IPS-11a (cell line): Measurements from ENCODE around the gene ZSCAN31.

ENCODE experiments used
- H3K4me3 ChIP-seq: one replicate; pipeline ENCODE4 v1.5.1; 2013; ENCODE audit warnings: low read depth, low read length, control low read depth

ZSCAN31 gene

GRCh38 chr6:28353981-28354676 lies 18.2 kb upstream of the ZSCAN31 start:
- H3K4me3 ChIP-seq, result no peak overlapping the region

DNA sequence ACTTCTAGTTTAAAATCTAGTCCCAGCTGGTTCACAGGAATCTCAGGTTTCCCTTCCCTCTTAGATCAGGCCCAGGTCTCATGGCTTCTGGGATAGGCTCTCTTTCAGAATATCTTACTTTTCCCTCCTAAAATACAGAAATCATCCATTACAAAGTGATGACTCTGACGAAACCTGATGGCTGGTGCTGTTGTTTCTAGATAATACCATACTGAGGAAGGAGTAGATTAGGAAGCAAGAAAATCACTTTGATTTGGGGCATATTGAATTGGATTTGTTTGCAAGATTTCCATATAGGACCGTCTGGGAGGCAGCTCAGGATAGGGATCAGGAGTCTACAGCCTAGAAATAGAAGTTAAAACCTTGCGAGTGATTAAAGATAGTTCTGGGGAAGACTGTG lies 17.4 kb upstream of the ZSCAN31 start:
- no peak overlapping the region for H3K4me3 ChIP-seq

DNA sequence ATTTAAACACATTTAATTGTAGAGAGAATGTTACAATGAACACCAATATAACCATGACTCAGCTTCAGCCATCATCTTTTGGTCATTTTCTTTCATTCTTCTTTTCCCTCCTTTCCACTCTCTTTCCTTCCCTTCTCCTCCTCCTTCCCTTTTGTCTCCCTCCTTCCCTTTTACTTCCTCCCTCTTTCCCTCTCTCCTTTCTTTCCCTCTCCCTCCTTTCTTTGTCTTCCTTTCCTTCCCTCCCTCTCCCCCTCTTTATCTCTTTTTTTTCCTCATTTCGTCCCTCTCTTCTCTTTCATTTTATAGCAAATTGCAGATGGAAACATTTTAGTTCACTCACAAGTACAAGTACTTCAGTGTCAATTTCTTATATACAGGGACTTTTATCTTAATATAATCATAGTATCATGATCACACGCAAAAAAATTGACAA lies 15.6 kb upstream of the ZSCAN31 start:
- H3K4me3 ChIP-seq, result no peak overlapping the region

DNA sequence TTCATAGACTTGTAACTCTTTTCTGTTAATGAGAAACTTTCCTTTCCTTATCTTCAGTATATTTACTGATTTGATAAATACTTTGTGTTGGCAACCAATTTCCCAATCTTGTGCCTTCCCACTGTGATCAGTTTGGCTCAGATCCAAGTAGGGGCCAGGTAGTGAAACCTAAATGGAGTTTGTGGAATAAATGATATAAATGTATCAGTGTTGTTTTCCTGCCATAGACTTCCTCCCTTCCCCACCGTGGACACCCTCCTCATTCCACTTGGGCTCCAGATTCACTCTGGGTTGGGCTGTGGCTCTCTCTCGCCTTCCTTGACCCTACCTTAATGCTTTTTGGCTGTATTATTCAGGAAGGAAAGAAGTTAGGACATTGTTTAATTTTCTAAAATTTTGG lies 15.1 kb upstream of the ZSCAN31 start:
- peak overlapping the region; percentile 14 for H3K4me3 ChIP-seq

- peak within 1 kb of the TSS; percentile 85 for H3K4me3 ChIP-seq
Measured at GRCh38 chr6:28349892-28350737, 14.2 kb upstream of the ZSCAN31 start, which contains the start of gene ZKSCAN3. TSS of gene ZKSCAN3 (plus strand) at chr6:28349947. CDS start at chr6:28359587, 9,640 bp downstream.

- peak overlapping the region; percentile 85 for H3K4me3 ChIP-seq
Measured at GRCh38 chr6:28349344-28349891, 13.5 kb upstream of the ZSCAN31 start.

DNA sequence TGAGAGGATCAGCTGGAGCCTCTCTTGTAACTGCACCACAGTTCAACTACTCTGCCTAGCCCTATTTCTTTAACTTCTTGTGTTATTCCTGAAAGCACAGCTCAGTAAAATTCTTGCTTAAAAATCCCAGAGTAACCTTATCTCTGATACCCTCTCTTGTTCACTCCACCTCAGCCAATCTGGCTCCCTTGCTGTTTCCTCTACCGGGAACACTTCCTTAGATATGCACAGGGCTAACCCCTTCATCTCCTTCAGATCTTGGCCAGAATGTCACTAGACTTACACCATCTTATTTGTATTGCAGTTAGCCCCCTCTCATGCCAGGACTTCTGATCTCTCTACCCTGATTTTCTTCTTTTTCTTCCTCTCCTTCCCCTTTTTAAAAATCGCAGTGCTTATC lies 11.2 kb upstream of the ZSCAN31 start:
- H3K4me3 ChIP-seq, result no peak overlapping the region

DNA sequence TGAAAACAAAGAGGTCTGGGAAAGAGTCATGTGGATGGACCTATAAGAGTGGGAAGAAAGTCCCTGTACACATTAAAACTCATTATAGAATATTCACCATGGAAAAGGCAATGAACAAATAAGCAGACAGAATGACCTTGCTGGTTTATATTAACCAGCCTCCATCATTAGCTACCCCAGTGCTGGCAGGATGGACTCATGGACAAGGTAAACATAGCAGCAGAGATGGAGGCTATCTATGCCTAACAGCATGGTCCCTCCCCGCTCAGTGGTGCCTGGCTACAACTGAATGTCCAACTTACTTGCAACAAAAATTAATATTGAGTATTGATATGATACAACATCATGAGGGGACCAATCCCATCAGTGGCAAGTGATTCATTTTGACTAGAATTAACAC lies 9.3 kb upstream of the ZSCAN31 start:
- H3K4me3 ChIP-seq, result no peak overlapping the region

DNA sequence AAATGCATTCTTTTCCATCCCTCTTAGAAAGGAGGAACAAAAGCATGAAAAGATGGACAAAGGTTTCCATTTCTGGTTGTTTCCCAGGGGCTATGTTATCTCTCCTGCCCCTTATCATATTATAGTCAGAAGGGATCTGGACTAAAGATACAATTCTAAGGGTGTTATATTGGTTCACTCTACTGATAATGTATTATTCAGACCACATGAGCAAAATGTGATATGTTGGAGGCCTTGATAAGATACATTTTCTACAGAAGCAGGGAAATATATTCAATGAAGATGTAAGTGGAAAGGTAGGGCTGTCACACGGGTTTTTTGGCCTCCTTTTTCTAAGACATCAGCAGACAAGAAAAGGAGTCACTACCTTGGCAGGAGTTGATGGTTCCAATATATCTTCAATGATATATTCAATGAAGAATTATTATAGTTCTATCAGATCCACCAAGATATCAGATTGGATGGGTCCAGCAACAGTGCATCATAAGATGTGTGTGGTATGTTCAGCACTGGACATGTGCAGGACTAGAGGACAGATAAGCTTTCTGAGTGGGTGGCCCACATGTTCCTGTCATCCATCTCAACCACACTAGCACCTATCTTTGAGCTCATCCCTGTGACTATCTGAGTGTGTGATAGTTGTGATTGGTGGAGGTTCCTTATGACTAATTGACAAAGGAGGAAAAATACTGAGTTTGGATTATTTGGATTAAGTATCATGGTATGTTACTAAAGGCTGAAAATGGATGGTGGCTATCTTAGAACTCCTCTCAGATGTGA lies 8.1 kb upstream of the ZSCAN31 start:
- no peak overlapping the region for H3K4me3 ChIP-seq

- no peak overlapping the region for H3K4me3 ChIP-seq
Measured at GRCh38 chr6:28340310-28341095, 4.6 kb upstream of the ZSCAN31 start.

- H3K4me3 ChIP-seq, result peak overlapping the region; percentile 79
Measured at GRCh38 chr6:28337121-28337520, 1.2 kb upstream of the ZSCAN31 start.

DNA sequence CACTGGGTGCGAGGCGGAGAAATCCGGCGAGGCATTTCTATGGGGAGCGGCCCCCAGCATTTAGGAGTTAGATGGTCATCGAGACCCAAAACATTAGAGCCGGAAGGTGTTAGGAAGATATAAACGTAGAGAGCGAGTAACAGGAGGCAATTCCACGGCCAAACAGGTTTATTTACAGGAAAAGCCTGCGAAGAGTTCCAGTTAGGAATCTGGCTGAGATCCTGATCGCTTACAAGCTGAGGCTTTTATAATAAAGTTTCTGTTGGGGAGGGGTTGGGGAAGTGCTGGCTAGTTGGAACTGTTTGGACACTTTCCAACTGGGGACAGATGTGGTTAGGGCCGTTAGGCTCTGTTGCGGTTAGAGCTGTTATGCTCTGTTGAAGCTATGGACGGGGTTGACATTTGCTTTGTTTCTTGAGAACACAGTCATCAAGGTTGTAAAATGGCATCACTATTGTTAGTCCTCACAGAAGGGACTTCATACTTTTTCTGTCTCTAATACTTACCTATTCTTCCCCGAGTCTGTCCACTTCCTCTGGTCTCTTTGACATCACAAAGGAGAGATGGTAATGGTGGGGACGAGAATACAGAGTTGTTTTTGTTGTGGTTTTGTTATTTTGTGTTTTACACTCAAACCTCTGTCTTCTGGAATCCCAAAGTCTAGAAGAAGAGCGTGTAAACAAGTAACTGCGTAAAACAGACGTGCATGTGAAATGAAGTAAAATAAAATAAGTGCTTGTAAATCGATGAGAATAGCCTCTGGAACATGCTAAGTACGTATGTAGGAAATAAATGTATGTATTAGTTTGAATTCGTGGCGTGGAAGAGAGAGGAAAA lies 554 bp upstream of the ZSCAN31 start:
- peak overlapping the region; percentile 79 for H3K4me3 ChIP-seq

- peak overlapping the region; percentile 27 for H3K4me3 ChIP-seq
Measured at GRCh38 chr6:28335040-28335563, 846 bp downstream of the ZSCAN31 start.

DNA sequence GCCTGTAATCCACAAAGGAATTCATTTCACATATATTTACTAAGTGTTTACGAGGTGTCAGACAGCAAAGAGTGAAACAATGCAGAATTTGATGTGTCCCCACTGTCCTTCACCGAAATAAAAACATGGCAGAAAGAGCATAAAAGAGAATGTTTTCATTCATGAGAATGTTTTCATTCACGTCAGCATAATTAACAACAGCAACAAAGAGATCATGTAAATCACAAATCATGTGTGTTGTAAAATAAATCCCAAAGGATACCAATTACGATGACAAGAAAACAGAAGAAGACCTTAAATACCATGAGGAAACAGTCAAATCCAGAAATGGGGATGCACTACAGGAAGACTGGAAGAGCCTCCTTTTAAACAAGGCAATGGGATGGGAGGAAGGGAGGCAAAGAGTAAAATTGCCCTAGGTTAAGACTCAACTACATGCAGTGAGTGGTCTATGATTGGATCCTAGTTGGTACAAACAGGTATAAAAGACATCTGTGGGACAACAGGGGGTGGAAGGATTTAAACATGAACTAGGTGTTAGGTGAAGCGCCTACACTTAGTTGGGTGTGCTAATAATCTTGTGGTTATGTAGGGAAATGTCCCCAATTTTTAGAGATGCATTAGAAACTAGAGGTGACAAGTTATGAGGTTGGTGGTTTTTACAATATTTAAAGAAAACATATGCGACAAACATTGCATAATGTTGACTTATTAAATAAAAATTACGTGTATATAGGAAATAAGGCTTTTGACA lies 1.5 kb downstream of the ZSCAN31 start:
- peak overlapping the region; percentile 27 for H3K4me3 ChIP-seq

- H3K4me3 ChIP-seq, result no peak overlapping the region
Measured at GRCh38 chr6:28333599-28334018, 2.3 kb downstream of the ZSCAN31 start.

DNA sequence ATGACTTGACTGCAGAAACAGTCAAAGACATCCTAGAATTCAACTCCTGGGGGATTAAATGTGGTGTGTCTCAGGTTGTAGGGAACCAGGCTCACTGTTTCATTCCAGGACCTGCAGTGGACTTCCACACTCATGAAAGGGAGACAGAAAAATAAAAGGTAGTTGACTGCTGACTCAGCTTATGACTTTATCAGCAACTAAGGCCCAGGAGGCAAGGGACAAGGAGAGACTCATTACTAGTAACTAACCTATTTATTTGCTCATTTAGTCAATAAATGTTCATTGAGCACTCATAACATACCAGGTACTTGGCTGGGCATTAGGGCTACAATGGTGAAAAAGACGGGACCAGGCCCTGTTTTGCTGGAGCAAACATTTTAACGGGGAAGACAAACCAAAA lies 2.9 kb downstream of the ZSCAN31 start:
- no peak overlapping the region for H3K4me3 ChIP-seq

DNA sequence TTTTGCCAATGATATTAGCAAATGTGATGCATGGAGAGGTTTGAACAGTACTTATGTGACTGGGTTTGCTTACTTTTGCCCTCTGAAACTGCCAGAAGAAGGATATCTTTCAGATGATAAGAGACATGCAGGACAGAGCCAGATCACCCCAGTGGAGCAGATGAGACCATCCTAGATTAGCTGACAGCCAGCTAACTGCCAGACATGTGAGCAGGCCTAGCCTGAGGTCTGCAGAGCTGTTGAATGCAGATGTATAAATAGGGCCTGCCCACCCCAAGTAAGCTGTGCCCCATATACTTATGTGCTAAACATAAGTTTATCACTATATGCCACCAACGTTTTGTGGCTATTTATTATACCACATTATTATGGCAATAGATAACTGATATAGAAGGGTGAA lies 5.9 kb downstream of the ZSCAN31 start:
- H3K4me3 ChIP-seq, result no peak overlapping the region

DNA sequence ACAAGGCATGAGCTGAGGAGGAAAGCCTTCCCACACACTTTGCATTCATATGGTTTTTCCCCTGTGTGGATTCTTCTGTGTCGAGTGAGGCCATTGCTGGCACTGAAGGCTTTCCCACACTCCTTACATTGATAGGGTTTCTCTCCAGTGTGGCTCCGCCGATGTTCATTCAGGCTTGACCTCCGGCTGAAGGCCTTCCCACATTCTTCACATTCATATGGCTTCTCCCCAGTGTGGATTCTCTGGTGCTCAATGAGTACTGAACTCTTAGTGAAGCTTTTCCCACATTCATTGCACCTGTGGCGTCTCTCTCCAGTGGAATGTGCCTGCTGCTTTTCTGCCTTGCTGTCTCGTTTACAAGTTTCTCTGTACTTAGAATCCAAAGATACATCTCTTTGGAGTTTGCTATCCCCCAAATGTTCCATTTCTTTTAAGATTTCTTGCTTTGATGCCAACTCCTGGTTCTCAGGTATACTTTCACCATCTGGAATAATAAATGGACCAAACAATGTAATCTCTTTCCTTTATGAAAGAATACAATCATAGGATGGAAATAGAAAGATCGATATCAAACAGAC lies 9.5 kb downstream of the ZSCAN31 start:
- H3K4me3 ChIP-seq, result no peak overlapping the region
